GM23248 (cell line): ENCODE results near the gene PCA3.

Experiments
- EZH2 ChIP-seq: fragments of 200-600 bp; sonication (generic); IDR thresholded peaks from 2 replicates; pipeline ENCODE4 v1.6.1; 2018; ENCODE audit warnings: antibody characterized with exemption, mild to moderate bottlenecking; ENCODE audit not compliant: insufficient read depth, poor library complexity, severe bottlenecking
- EZH2phosphoT487 ChIP-seq: fragments of 200-600 bp; sonication (generic); IDR thresholded peaks from 2 replicates; pipeline ENCODE4 v1.6.1; 2018; ENCODE audit warnings: antibody characterized with exemption, moderate library complexity, mild to moderate bottlenecking, low read depth; ENCODE audit not compliant: insufficient read depth

- TF ChIP-seq EZH2, result no peak
- no peak for TF ChIP-seq EZH2phosphoT487
Observed at GRCh38 chr9:76808636-76809035, 44.4 kb downstream of the PCA3 start.
